K562 (cell line): ENCODE measurements around the gene GPR148. TPM values are rescaled to one million over a fixed set of nuclear protein-coding genes. Genes with fewer than 3 reads are reported as not detected.

ENCODE experiments used
- NUFIP1 ChIP-seq: fragments of 450-650 bp; IDR thresholded peaks from 2 replicates; pipeline ENCODE4 v1.6.1; 2018; ENCODE audit not compliant: partially characterized antibody
- polyA plus RNA-seq, 8 experiments: library from polyadenylated mRNA; depleted of rRNA in 4 of 8; stranded (reverse) in 5 of 8; unstranded in 3 of 8; fragments of >200 nt; fragmentation: Nextera tagmentation in 2 of 8; fragmentation: Illumina TruSeq in 1 of 8; extraction: Ambion mirVana in 2 of 8; extraction: Trizol in 1 of 8; gene quantifications; 2 replicates each; pipeline versions ENCODE4 v1.2.1 to v1.2.3, GENCODE V29; 2011 to 2014; ENCODE audit warnings: inconsistent platforms in 1 of 8, missing spikeins in 1 of 8
- total RNA-seq, 7 experiments: library from RNA; depleted of rRNA in 6 of 7; stranded (reverse); fragments of >200 nt in 6 of 7; fragmentation: Illumina TruSeq in 2 of 7; extraction: Trizol in 2 of 7; gene quantifications; 2 replicates each; pipeline versions ENCODE4 v1.2.1 to v1.2.3, GENCODE V29; 2011 to 2021; ENCODE audit warnings: low replicate concordance in 1 of 7
- TF ChIP-seq, protein P1 (sequence below): fragments of 200-800 bp; sonication (Bioruptor generic); IDR thresholded peaks from 2 replicates; pipeline ENCODE4 v1.6.1; 2016; ENCODE audit warnings: missing genetic modification characterization, missing compliant biosample characterization

The GPR148 gene
- total and polyA plus RNA-seq, 9 of the 15 experiments (the other 6 are each of a cell fraction or from before 2014, with no cell fraction given): not detected

DNA sequence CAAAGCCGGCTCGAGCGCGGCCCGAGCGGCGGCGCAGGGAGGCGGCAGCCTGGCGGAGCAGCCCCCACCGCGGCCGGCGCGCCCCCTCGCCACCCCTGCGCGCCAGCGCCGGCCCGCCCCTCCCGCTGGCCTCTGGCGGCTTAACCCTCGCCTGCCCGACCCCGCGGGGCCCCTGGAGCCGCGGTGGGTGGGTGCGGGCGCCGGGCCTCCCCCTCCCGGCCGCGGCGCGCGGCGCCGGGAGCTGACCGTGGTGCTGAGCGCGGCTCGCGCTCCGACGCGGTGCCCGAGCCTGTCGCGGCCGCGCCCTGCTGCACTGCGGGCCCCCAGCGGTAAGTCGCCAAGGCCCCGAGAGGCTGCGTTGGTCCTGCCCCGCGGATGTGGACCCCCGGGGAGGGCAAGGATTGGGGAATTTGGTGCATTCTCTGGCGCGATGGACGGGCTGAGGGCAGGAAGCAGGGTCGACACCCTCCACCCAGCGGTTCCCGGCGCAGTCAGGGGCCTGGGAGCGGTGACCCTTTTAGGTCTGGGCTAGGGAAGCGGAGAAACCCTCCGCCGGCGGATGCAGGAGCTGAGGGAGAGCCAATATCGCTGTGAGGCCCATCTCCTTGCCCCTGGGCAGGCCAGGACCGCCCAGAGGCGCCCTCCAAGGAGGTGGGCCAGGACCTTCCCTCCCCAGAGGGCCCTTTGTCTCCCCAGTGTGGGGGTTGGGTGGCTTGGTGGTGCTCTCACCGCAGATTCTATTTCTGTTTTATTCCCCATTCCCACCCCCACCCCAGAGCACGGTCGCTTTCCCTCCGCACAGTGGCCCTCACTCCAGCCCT, 27.4 kb downstream of the GPR148 start (continued):
- TF ChIP-seq, protein P1, sequence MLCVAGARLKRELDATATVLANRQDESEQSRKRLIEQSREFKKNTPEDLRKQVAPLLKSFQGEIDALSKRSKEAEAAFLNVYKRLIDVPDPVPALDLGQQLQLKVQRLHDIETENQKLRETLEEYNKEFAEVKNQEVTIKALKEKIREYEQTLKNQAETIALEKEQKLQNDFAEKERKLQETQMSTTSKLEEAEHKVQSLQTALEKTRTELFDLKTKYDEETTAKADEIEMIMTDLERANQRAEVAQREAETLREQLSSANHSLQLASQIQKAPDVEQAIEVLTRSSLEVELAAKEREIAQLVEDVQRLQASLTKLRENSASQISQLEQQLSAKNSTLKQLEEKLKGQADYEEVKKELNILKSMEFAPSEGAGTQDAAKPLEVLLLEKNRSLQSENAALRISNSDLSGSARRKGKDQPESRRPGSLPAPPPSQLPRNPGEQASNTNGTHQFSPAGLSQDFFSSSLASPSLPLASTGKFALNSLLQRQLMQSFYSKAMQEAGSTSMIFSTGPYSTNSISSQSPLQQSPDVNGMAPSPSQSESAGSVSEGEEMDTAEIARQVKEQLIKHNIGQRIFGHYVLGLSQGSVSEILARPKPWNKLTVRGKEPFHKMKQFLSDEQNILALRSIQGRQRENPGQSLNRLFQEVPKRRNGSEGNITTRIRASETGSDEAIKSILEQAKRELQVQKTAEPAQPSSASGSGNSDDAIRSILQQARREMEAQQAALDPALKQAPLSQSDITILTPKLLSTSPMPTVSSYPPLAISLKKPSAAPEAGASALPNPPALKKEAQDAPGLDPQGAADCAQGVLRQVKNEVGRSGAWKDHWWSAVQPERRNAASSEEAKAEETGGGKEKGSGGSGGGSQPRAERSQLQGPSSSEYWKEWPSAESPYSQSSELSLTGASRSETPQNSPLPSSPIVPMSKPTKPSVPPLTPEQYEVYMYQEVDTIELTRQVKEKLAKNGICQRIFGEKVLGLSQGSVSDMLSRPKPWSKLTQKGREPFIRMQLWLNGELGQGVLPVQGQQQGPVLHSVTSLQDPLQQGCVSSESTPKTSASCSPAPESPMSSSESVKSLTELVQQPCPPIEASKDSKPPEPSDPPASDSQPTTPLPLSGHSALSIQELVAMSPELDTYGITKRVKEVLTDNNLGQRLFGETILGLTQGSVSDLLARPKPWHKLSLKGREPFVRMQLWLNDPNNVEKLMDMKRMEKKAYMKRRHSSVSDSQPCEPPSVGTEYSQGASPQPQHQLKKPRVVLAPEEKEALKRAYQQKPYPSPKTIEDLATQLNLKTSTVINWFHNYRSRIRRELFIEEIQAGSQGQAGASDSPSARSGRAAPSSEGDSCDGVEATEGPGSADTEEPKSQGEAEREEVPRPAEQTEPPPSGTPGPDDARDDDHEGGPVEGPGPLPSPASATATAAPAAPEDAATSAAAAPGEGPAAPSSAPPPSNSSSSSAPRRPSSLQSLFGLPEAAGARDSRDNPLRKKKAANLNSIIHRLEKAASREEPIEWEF (CRISPR knock-in tag): no peak
- no peak for TF ChIP-seq NUFIP1
- TF ChIP-seq, all 486 proteins: peak for 9
